HepG2 (cell line): ENCODE data around the gene SCML1. TPM values are rescaled to one million over a fixed set of nuclear protein-coding genes. Genes with fewer than 3 reads are reported as not detected.

ENCODE experiments used
- DR1 ChIP-seq: sonication (generic); formaldehyde crosslinking; IDR thresholded peaks from 2 replicates; pipeline ENCODE4 v1.8.0; 2021; ENCODE audit warnings: mild to moderate bottlenecking, missing genetic modification reagents, inconsistent platforms
- GABPA ChIP-seq, 2 experiments: IDR thresholded peaks; 2 replicates each; pipeline ENCODE4 v1.6.1; 2011 to 2016; ENCODE audit warnings: low read depth in 2 of 2, low read length in 1 of 2, missing biosample characterization in 1 of 2, missing genetic modification characterization in 1 of 2
- HOXA3 ChIP-seq: sonication (generic); formaldehyde crosslinking; IDR thresholded peaks from 2 replicates; pipeline ENCODE4 v1.5.0; 2020; ENCODE audit warnings: missing genetic modification reagents
- IKZF1 ChIP-seq: fragments of 450-650 bp; IDR thresholded peaks from 2 replicates; pipeline ENCODE4 v1.7.1; 2016
- JARID2 ChIP-seq: sonication (generic); formaldehyde crosslinking; IDR thresholded peaks from 2 replicates; pipeline ENCODE4 v1.8.1; 2023; ENCODE audit warnings: missing genetic modification reagents, inconsistent platforms; ENCODE audit not compliant: insufficient replicate concordance
- KAT2B ChIP-seq: fragments of 150-350 bp; IDR thresholded peaks from 2 replicates; pipeline ENCODE4 v1.6.1; 2014; ENCODE audit warnings: low read depth, low read length, borderline replicate concordance
- NFYB ChIP-seq: sonication (generic); formaldehyde crosslinking; IDR thresholded peaks from 2 replicates; pipeline ENCODE4 v1.4.0; 2020; ENCODE audit warnings: missing genetic modification reagents
- POLR2G ChIP-seq: fragments of 200-400 bp; formaldehyde crosslinking; IDR thresholded peaks from 2 replicates; pipeline ENCODE4 v1.6.1; 2018; ENCODE audit warnings: mild to moderate bottlenecking, low read depth, low read length, moderate library complexity
- PRMT3 ChIP-seq: sonication (generic); formaldehyde crosslinking; IDR thresholded peaks from 2 replicates; pipeline ENCODE4 v1.8.1; 2022; ENCODE audit warnings: low read depth, mild to moderate bottlenecking, moderate library complexity, missing genetic modification reagents, borderline replicate concordance
- SALL1 ChIP-seq: sonication (generic); formaldehyde crosslinking; IDR thresholded peaks from 2 replicates; pipeline ENCODE4 v1.8.0; 2022; ENCODE audit warnings: mild to moderate bottlenecking, missing genetic modification reagents
- SAP130 ChIP-seq: IDR thresholded peaks from 2 replicates; pipeline ENCODE4 v1.6.1; 2016; ENCODE audit warnings: low read depth
- SMAD1 ChIP-seq: sonication (generic); formaldehyde crosslinking; IDR thresholded peaks from 2 replicates; pipeline ENCODE4 v1.4.0; 2020; ENCODE audit warnings: missing genetic modification reagents, low read depth, mild to moderate bottlenecking, borderline replicate concordance
- SNAI1 ChIP-seq: sonication (generic); formaldehyde crosslinking; IDR thresholded peaks from 2 replicates; pipeline ENCODE4 v1.5.0; 2020; ENCODE audit warnings: mild to moderate bottlenecking, missing genetic modification reagents, borderline replicate concordance
- ZFX ChIP-seq: sonication (generic); formaldehyde crosslinking; IDR thresholded peaks from 2 replicates; pipeline ENCODE4 v1.4.0; 2020; ENCODE audit warnings: mild to moderate bottlenecking, low read depth, missing genetic modification reagents, moderate library complexity
- ZKSCAN1 ChIP-seq: fragments of 150-350 bp; IDR thresholded peaks from 2 replicates; pipeline ENCODE4 v1.6.1; 2014; ENCODE audit warnings: low read length
- ZMAT3 ChIP-seq: sonication (generic); formaldehyde crosslinking; conservative IDR thresholded peaks from 2 replicates; pipeline ENCODE4 v1.7.0; 2021; ENCODE audit warnings: missing genetic modification reagents
- ZNF235 ChIP-seq: sonication (generic); formaldehyde crosslinking; IDR thresholded peaks from 2 replicates; pipeline ENCODE4 v1.8.1; 2023; ENCODE audit warnings: mild to moderate bottlenecking, missing genetic modification reagents, borderline replicate concordance
- ZNF574 ChIP-seq: sonication (generic); formaldehyde crosslinking; IDR thresholded peaks from 2 replicates; pipeline ENCODE4 v1.4.0; 2020; ENCODE audit warnings: missing genetic modification reagents
- ZNF776 ChIP-seq: sonication (generic); formaldehyde crosslinking; IDR thresholded peaks from 2 replicates; pipeline ENCODE4 v1.4.0; 2020; ENCODE audit warnings: mild to moderate bottlenecking, missing genetic modification reagents
- polyA plus RNA-seq, 8 experiments: library from polyadenylated mRNA; depleted of rRNA in 3 of 8; stranded (reverse) in 7 of 8; unstranded in 1 of 8; fragments of >200 nt; fragmentation: Illumina TruSeq in 4 of 8; extraction: Trizol in 4 of 8; gene quantifications; 2 replicates each; pipeline versions ENCODE4 v1.2.1 to v1.2.3, GENCODE V29; 2011 to 2016; ENCODE audit warnings: low read depth in 4 of 8, missing spikeins in 1 of 8, mixed read lengths in 1 of 8; ENCODE audit not compliant: insufficient read depth in 1 of 8
- total RNA-seq, 5 experiments: library from RNA; depleted of rRNA; stranded (reverse); fragments of >200 nt; fragmentation: Illumina TruSeq; extraction: Trizol; gene quantifications; 2 replicates each; pipeline ENCODE4 v1.2.3, GENCODE V29; 2016; ENCODE audit warnings: low read depth in 1 of 5
- TF ChIP-seq, protein P1 (sequence below): IDR thresholded peaks from 2 replicates; pipeline ENCODE4 v1.6.1; 2016; ENCODE audit warnings: missing biosample characterization, missing genetic modification reagents, low read depth
- TF ChIP-seq, protein P2 (sequence below): sonication (generic); formaldehyde crosslinking; IDR thresholded peaks from 2 replicates; pipeline ENCODE4 v1.8.1; 2023; ENCODE audit warnings: mild to moderate bottlenecking, moderate library complexity, missing genetic modification reagents
- TF ChIP-seq, protein P3 (sequence below): sonication (generic); formaldehyde crosslinking; IDR thresholded peaks from 2 replicates; pipeline ENCODE4 v1.4.0; 2020; ENCODE audit warnings: mild to moderate bottlenecking, missing genetic modification reagents

SCML1 gene
- total and polyA plus RNA-seq, 2 of the 13 experiments (the other 11 are each of a cell fraction or from before 2014, with no cell fraction given): 24.2 to 129 TPM

- TF ChIP-seq DR1 (CRISPR knock-in tag) (no peak), ZNF235 (CRISPR knock-in tag) (no peak), ZNF776 (CRISPR knock-in tag) (no peak), PRMT3 (CRISPR knock-in tag) (no peak), SNAI1 (CRISPR knock-in tag) (no peak; the same call in 1 of the 2 replicates), IKZF1 (no peak), KAT2B (no peak), POLR2G (peak; percentile 55; the same call in 1 of the 2 replicates), ZFX (CRISPR knock-in tag) (peak; percentile 22; the same call in 1 of the 2 replicates), ZNF574 (CRISPR knock-in tag) (no peak), SAP130 (CRISPR knock-in tag) (peak; percentile 46; the same call in 1 of the 2 replicates), ZKSCAN1 (no peak), JARID2 (CRISPR knock-in tag) (no peak), GABPA (IDR thresholded peaks at IDR 0.05; ENCODE audit: low read depth, low read length) (no peak), GABPA (CRISPR knock-in tag; IDR thresholded peaks at IDR 0.05; ENCODE audit: low read depth) (0 out of 2 replicates have a peak, but pooled peaks have one; percentile 28), NFYB (CRISPR knock-in tag) (peak; percentile 60), SALL1 (CRISPR knock-in tag) (peak; percentile 42; the same call in 1 of the 2 replicates), ZMAT3 (CRISPR knock-in tag) (no peak), SMAD1 (no peak), HOXA3 (CRISPR knock-in tag) (peak; percentile 66; the same call in 1 of the 2 replicates)
- TF ChIP-seq, protein P1, sequence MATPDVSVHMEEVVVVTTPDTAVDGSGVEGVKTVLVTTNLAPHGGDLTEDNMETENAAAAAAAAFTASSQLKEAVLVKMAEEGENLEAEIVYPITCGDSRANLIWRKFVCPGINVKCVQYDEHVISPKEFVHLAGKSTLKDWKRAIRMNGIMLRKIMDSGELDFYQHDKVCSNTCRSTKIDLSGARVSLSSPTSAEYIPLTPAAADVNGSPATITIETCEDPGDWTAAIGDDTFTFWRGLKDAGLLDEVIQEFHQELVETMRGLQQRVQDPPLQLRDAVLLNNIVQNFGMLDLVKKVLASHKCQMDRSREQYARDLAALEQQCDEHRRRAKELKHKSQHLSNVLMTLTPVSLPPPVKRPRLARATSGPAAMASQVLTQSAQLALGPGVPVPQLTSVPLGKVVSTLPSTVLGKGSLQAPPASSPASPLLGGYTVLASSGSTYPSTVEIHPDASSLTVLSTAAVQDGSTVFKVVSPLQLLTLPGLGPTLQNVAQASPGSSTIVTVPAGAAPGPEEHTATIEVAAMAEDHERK (CRISPR knock-in tag): no peak
- TF ChIP-seq, protein P2, sequence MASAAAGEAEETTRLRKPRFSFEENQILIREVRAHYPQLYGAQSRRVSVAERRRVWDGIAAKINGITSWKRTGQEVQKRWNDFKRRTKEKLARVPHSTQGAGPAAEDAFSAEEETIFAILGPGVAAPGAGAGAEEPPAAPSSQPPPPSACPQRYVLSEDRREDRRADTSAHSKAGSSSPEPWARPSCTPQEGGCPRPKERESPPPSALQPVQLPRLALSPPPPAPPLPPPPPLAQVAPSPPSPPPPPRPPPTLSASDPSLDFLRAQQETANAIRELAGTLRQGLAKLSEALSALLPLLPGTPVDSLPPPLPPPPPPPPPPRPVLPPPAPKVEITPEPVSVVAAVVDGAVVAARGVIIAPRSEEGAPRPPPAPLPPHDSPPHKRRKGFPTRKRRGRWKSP (CRISPR knock-in tag): no peak
- TF ChIP-seq, protein P3, sequence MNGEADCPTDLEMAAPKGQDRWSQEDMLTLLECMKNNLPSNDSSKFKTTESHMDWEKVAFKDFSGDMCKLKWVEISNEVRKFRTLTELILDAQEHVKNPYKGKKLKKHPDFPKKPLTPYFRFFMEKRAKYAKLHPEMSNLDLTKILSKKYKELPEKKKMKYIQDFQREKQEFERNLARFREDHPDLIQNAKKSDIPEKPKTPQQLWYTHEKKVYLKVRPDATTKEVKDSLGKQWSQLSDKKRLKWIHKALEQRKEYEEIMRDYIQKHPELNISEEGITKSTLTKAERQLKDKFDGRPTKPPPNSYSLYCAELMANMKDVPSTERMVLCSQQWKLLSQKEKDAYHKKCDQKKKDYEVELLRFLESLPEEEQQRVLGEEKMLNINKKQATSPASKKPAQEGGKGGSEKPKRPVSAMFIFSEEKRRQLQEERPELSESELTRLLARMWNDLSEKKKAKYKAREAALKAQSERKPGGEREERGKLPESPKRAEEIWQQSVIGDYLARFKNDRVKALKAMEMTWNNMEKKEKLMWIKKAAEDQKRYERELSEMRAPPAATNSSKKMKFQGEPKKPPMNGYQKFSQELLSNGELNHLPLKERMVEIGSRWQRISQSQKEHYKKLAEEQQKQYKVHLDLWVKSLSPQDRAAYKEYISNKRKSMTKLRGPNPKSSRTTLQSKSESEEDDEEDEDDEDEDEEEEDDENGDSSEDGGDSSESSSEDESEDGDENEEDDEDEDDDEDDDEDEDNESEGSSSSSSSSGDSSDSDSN (CRISPR knock-in tag): no peak
Measured at GRCh38 chrX:17736856-17737709, at the start of gene SCML1 (continued).
